Gastrocnemius medialis (tissue), 4 donors: ENCODE results near the gene STARD13. TPM values are rescaled to one million over a fixed set of nuclear protein-coding genes. Genes with fewer than 3 reads are reported as not detected.

Source experiments
- ATAC-seq, 2 donors: fragments of 150-250 bp; one replicate each; pipeline ENCODE4 v1.9.1; 2016
- DNase-seq, 2 donors: peaks; one replicate each; pipeline ENCODE4 v3.0.0-alpha.2; 2019
- H3K27ac ChIP-seq, 4 donors: fragments of 200-600 bp; sonication (generic); 1 replicate in 1 of 4; 2 replicates in 3 of 4; pipeline ENCODE4 v1.5.1; 2016 to 2018; ENCODE audit warnings: mild to moderate bottlenecking in 2 of 4, moderate library complexity in 1 of 4
- H3K27me3 ChIP-seq, 3 donors: fragments of 200-600 bp; sonication (generic) in 2 of 3; 1 replicate in 1 of 3; 2 replicates in 2 of 3; pipeline versions ENCODE4 v1.5.1 to v1.6.0; 2016 to 2019; ENCODE audit warnings: mild to moderate bottlenecking in 1 of 3, moderate library complexity in 1 of 3
- H3K36me3 ChIP-seq, 2 donors: fragments of 200-600 bp; sonication (generic) in 1 of 2; one replicate each; pipeline ENCODE4 v1.5.1; 2017 to 2018
- H3K4me1 ChIP-seq, 2 donors: fragments of 200-600 bp; sonication (generic) in 1 of 2; one replicate each; pipeline ENCODE4 v1.5.1; 2016 to 2017; ENCODE audit warnings: mild to moderate bottlenecking in 2 of 2
- H3K4me3 ChIP-seq, 4 donors: fragments of 200-600 bp; sonication (generic) in 3 of 4; 1 replicate in 1 of 4; 2 replicates in 3 of 4; pipeline ENCODE4 v1.5.1; 2016 to 2019; ENCODE audit warnings: mild to moderate bottlenecking in 2 of 4
- H3K9me3 ChIP-seq, 3 donors: fragments of 200-600 bp; sonication (generic) in 2 of 3; 1 replicate in 1 of 3; 2 replicates in 2 of 3; pipeline ENCODE4 v1.5.1; 2016 to 2019
- CTCF ChIP-seq, 5 experiments: fragments of 450-650 bp in 3 of 5; fragments of 200-600 bp in 2 of 5; sonication (generic) in 2 of 5; IDR thresholded peaks in 4 of 5; conservative IDR thresholded peaks in 1 of 5; 1 replicate in 4 of 5; 2 replicates in 1 of 5; pipeline ENCODE4 v1.5.1; 2016 to 2019; ENCODE audit warnings: antibody characterized with exemption in 5 of 5, mild to moderate bottlenecking in 3 of 5, moderate library complexity in 3 of 5
- POLR2A ChIP-seq, 2 donors: fragments of 450-650 bp; IDR thresholded peaks; one replicate each; pipeline ENCODE4 v1.6.1; 2017; ENCODE audit warnings: antibody characterized with exemption in 2 of 2, mild to moderate bottlenecking in 2 of 2, moderate library complexity in 2 of 2
- in situ Hi-C, 4 donors: fragments of 200-750 bp; cut with MboI; loops; one replicate each; pipeline versions ENCODE4 v1.15.0 to v1.8.0; 2017; ENCODE audit warnings: low sequenced_read_pairs in 4 of 4
- intact Hi-C: fragments of 100-400 bp; cut with DNase I; formaldehyde crosslinking; loops from one replicate; pipeline ENCODE4 v1.15.1; 2023; ENCODE audit warnings: low total_unique reads
- total RNA-seq, 4 donors: library from RNA; depleted of rRNA; stranded (reverse); fragments of >200 nt; gene quantifications; one replicate each; pipeline versions ENCODE4 v1.1.0 to v1.2.3, GENCODE V29; 2016

Gene STARD13
- total RNA-seq, 4 donors from 2014 or later = 7.7 to 19.3 (median 12.0) TPM

GRCh38 chr13:33174931-33175330, 110.6 kb downstream of the STARD13 start:
- H3K27ac ChIP-seq = peak overlapping the region in 2 of 4 donors; percentile 11 to 12
- peaks cover 23 to 52% of the 10 kb centered on the region in 2 donors for H3K4me1 ChIP-seq
- no peaks in the 10 kb centered on the region for H3K9me3 ChIP-seq
- no peaks in the 10 kb centered on the region for H3K36me3 ChIP-seq
- H3K4me3 ChIP-seq = no peak overlapping the region
- in situ Hi-C loops (no loop called here), intact Hi-C loops (loop anchor here (5.0 kb wide), 1 partner anchor 367 kb away; no protein-coding TSS in a partner anchor)
- no peaks in the 10 kb centered on the region for H3K27me3 ChIP-seq
- no peak for TF ChIP-seq CTCF (IDR thresholded peaks at IDR 0.05 in 4 of 5, conservative IDR thresholded peaks at IDR 0.05 in 1 of 5)
- TF ChIP-seq POLR2A (IDR thresholded peaks at IDR 0.05) = no peak
- ATAC-seq (no peak), DNase-seq (no peak)

- intact Hi-C loops = loop anchor here (5.0 kb wide), 1 partner anchor 368 kb away; no protein-coding TSS in a partner anchor
- Histone ChIP-seq H3K27me3 (no peaks in the 10 kb centered on the region), H3K4me3 (no peak overlapping the region), H3K36me3 (no peaks in the 10 kb centered on the region), H3K9me3 (no peaks in the 10 kb centered on the region), H3K4me1 (peaks cover 20 to 51% of the 10 kb centered on the region in 2 donors), H3K27ac (peak overlapping the region in 1 of 4 donors; percentile 12)
- ATAC-seq (no peak), DNase-seq (no peak)
- no peak for TF ChIP-seq CTCF (IDR thresholded peaks at IDR 0.05 in 4 of 5, conservative IDR thresholded peaks at IDR 0.05 in 1 of 5)
- TF ChIP-seq POLR2A (IDR thresholded peaks at IDR 0.05) = no peak
- in situ Hi-C loops = no loop called here
Measured at GRCh38 chr13:33174491-33174890, 111.1 kb downstream of the STARD13 start.

GRCh38 chr13:33172911-33173310, 112.6 kb downstream of the STARD13 start:
- H3K9me3 ChIP-seq = no peaks in the 10 kb centered on the region
- H3K4me1 ChIP-seq = peaks cover 23 to 58% of the 10 kb centered on the region in 2 donors
- H3K36me3 ChIP-seq = no peaks in the 10 kb centered on the region
- TF ChIP-seq CTCF (IDR thresholded peaks at IDR 0.05 in 4 of 5, conservative IDR thresholded peaks at IDR 0.05 in 1 of 5) (no peak), POLR2A (IDR thresholded peaks at IDR 0.05) (no peak)
- H3K27ac ChIP-seq = peak overlapping the region; percentile 71 to 86 (median 77)
- H3K27me3 ChIP-seq = no peaks in the 10 kb centered on the region
- intact Hi-C loops = loop anchor here (2.0 to 5.0 kb wide), 2 partner anchors 46 to 369 kb away; no protein-coding TSS in a partner anchor
- in situ Hi-C loops = no loop called here
- DNase-seq = no peak
- H3K4me3 ChIP-seq = no peak overlapping the region
- ATAC-seq = peak in 1 of 2 donors; percentile 14

GRCh38 chr13:33172400-33172799, 113.2 kb downstream of the STARD13 start:
- Histone ChIP-seq H3K4me3 (no peak overlapping the region), H3K9me3 (no peaks in the 10 kb centered on the region), H3K36me3 (no peaks in the 10 kb centered on the region), H3K4me1 (peaks cover 25 to 62% of the 10 kb centered on the region in 2 donors), H3K27ac (peak overlapping the region; percentile 71 to 86 (median 77)), H3K27me3 (no peaks in the 10 kb centered on the region)
- no peak for TF ChIP-seq CTCF (IDR thresholded peaks at IDR 0.05 in 4 of 5, conservative IDR thresholded peaks at IDR 0.05 in 1 of 5)
- TF ChIP-seq POLR2A (IDR thresholded peaks at IDR 0.05) = no peak
- ATAC-seq = peak; percentile 99
- intact Hi-C loops (loop anchor here (2.0 to 5.0 kb wide), 2 partner anchors 46 to 370 kb away; no protein-coding TSS in a partner anchor), in situ Hi-C loops (no loop called here)
- peak; percentile 60 to 72 for DNase-seq
